HG03135 (cell line): ENCODE data around the gene PTF1A.

Experiments used
- ATAC-seq: cut with Tn5 transposase; IDR thresholded peaks from one replicate; pipeline ENCODE4 v1.9.1; 2021; ENCODE audit warnings: mild to moderate bottlenecking, moderate library complexity; ENCODE audit not compliant: unreplicated experiment

Gene PTF1A

GRCh38 chr10:23186697-23187096 lies 5.4 kb upstream of the PTF1A start:
- ATAC-seq = no peak

GRCh38 chr10:23187155-23187554 lies 5.0 kb upstream of the PTF1A start:
- ATAC-seq = no peak

GRCh38 chr10:23189024-23189423 lies 3.1 kb upstream of the PTF1A start:
- no peak for ATAC-seq

GRCh38 chr10:23190872-23191763 lies 994 bp upstream of the PTF1A start:
- ATAC-seq = no peak

GRCh38 chr10:23192712-23193434 lies 761 bp downstream of the PTF1A start:
- ATAC-seq = no peak

GRCh38 chr10:23193435-23194074 lies 1.4 kb downstream of the PTF1A start:
- no peak for ATAC-seq

GRCh38 chr10:23194471-23194965 lies 2.4 kb downstream of the PTF1A start:
- ATAC-seq = no peak

GRCh38 chr10:23194966-23195845 lies 3.1 kb downstream of the PTF1A start:
- no peak for ATAC-seq

- ATAC-seq = no peak
Measured at GRCh38 chr10:23195846-23196600, 3.9 kb downstream of the PTF1A start.

GRCh38 chr10:23196915-23197314 lies 4.8 kb downstream of the PTF1A start:
- ATAC-seq = no peak

GRCh38 chr10:23197416-23197861 lies 5.3 kb downstream of the PTF1A start:
- ATAC-seq = no peak

- no peak for ATAC-seq
Measured at GRCh38 chr10:23198610-23198939, 6.5 kb downstream of the PTF1A start.

GRCh38 chr10:23198940-23199767 lies 7.0 kb downstream of the PTF1A start:
- ATAC-seq = no peak

GRCh38 chr10:23199768-23200511 lies 7.8 kb downstream of the PTF1A start:
- ATAC-seq = no peak

- no peak for ATAC-seq
Measured at GRCh38 chr10:23200586-23200985, 8.5 kb downstream of the PTF1A start.

GRCh38 chr10:23200997-23201652 lies 9.0 kb downstream of the PTF1A start:
- no peak for ATAC-seq

- ATAC-seq = no peak
Measured at GRCh38 chr10:23201837-23202236, 9.7 kb downstream of the PTF1A start.

- no peak for ATAC-seq
Measured at GRCh38 chr10:23202779-23203178, 10.7 kb downstream of the PTF1A start.
